ENCODE results near the gene FAM180A.

Gene FAM180A

DNA sequence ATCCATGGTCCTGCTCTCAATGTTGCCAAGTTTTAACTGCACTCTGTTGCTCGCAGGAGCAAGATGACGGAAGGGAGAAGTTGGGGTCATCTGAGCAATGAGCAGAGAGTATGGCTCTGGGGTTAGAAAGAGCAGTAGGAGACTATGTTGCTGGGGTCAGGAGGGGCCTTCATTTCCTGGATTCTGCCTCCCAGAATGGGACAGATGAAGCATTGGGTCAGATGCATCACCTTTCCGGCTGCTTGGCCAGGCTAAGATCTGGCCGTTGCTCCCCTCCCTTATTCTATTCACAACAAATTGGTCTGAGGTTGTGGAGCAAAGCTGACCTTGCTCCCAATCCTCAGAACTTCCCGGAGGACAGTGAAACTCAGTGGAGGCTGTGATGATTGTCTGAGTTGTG lies 63.9 kb downstream of the FAM180A start:
- no peak for DNase-seq (ENCODE audit: low read depth in 2 of 2)

DNA sequence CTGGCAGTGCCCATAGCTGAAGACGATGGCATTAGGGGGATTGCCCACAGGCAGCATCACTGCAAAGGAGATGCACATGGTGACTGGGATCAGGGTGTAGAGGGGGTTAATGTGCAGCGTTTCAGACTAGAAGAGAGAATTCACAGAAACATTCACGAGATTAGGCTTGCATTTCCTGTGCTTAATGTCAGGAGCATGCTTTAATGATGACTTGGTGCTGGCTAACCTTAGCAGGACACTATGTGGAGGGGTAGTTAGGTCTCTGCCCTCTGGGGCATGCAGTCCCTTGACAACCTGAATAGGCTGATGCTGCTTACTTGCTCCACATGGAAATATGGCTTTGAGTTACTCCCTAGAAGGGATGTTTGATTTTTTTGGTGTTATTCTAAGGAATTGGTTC lies 64.5 kb downstream of the FAM180A start:
- no peak for DNase-seq (ENCODE audit: low read depth in 2 of 2)

DNA sequence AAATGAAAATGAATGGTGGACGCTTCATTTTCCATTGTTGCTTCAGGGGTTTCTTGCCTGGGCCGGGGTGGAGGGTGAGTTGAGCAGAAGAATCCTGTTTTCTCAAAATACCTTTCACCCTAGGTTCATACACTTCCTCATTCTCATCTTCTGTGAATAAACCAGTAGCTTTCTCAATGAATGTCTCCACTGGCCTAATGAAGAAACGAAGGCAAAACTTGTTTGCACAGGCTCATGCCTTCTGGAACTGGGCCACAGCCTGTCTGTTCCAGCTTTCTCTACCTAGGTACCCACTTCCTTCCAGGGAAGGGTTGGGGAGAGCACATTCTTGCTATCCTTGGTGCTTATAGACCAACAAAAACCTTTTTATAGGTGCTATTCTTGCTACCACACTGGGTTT lies 65.0 kb downstream of the FAM180A start:
- DNase-seq (ENCODE audit: low read depth in 2 of 2): no peak

DNA sequence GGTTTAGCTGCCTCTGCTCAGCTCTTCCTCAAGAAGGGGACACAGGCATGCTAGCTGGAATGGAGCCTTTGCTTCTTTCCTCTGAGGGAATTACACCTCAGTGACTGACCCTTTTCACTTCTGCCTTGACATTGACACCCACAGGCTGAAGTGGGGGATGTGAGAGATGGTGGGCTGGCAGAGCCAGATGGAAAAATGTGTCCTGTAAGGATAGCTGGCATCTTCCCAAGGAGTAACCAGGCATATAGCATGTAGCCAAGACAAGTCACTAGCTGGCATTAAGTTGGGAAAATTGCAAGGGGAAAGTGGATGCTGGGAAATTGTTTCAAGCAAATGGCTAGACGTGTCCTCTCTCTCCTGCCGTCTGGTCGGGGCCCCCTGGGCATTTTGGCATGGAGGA lies 66.4 kb downstream of the FAM180A start:
- DNase-seq (ENCODE audit: low read depth in 2 of 2): no peak

DNA sequence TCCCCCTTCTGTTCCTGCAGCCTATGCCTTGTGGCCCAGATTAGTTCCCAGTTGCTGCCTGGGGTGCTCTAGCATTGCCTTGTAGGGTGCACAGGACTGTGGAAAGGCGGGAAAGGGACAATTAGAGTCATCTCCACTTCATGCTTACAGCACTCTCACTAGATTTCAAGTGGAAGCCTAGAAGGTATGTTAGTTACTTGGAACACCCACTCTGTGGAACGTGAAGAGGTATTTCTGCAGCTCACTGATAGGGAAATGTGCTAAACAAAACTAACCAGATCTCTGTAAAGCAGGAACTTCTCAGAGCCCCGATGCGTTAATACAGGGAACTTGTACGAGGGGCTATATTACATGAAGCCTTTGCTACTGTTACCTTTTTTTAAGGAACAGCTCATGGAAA lies 66.9 kb downstream of the FAM180A start:
- no peak for DNase-seq (ENCODE audit: low read depth in 2 of 2)

Data from stimulated activated CD4-positive, alpha-beta T cell treated with anti-CD3 and anti-CD28 coated beads, Interleukin-15, amount 100 ng/mL, for 48 hours (primary cell).